ENCODE results near the gene HOXB9. TPM values are rescaled to one million over a fixed set of nuclear protein-coding genes. Genes with fewer than 3 reads are reported as not detected.
A peak's percentile ranks its signal among the peaks of the same experiment; 100 is the strongest.

The HOXB9 gene
- total RNA-seq, 1 donor = not detected

GRCh38 chr17:48594538-48595277, 31.4 kb downstream of the HOXB9 start:
- DNase-seq (ENCODE audit: low read depth) = no peak
- TF ChIP-seq, protein P1, sequence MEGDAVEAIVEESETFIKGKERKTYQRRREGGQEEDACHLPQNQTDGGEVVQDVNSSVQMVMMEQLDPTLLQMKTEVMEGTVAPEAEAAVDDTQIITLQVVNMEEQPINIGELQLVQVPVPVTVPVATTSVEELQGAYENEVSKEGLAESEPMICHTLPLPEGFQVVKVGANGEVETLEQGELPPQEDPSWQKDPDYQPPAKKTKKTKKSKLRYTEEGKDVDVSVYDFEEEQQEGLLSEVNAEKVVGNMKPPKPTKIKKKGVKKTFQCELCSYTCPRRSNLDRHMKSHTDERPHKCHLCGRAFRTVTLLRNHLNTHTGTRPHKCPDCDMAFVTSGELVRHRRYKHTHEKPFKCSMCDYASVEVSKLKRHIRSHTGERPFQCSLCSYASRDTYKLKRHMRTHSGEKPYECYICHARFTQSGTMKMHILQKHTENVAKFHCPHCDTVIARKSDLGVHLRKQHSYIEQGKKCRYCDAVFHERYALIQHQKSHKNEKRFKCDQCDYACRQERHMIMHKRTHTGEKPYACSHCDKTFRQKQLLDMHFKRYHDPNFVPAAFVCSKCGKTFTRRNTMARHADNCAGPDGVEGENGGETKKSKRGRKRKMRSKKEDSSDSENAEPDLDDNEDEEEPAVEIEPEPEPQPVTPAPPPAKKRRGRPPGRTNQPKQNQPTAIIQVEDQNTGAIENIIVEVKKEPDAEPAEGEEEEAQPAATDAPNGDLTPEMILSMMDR (IDR thresholded peaks at IDR 0.05; ENCODE audit: insufficient read depth, low read length) = no peak
- no peak overlapping the region for H3K4me3 ChIP-seq (ENCODE audit: low read depth, low read length)

DNA sequence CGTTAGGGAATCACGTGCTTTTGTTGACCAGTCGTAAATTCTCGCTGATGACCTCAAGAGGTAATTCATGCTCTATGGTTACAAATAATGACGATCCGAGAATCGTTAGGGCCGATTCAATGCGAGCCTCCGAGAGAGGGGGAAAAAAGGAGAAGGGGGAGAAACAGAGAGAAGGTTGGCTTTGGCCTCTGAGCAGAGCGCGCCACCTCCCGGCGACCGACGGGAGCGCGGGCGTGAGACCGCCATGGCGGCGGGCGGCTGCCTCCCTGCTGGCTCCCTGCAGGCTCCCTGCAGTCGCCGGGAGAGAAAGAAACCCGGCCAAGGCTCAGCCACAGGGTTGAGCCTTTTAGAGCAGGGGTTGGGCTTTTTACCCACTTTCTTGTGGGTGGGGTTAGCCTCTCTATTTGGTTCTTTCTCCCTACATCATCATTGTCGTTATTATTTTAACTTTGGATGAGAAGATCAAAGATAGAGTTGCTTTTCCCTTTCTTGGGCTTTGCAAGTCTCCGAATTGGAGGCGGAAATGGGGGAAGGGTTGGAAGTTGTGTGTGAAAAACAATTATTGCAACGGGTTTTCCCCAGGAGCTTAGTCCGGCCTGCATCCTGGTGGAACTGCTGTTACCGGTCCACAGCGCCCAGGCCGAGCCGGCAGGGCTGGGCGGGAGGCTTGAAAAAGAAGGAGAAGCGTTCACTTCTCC, 32.2 kb downstream of the HOXB9 start:
- peak overlapping the region; percentile 63 for H3K4me3 ChIP-seq (ENCODE audit: low read depth, low read length)
- TF ChIP-seq, protein P1 (IDR thresholded peaks at IDR 0.05; ENCODE audit: insufficient read depth, low read length) = peak; percentile 86
- peak; percentile 84 for DNase-seq (ENCODE audit: low read depth)

- DNase-seq (ENCODE audit: low read depth) = peak; percentile 43
- TF ChIP-seq, protein P1 (IDR thresholded peaks at IDR 0.05; ENCODE audit: insufficient read depth, low read length) = no peak
- peak within 1 kb of the TSS; percentile 63 for H3K4me3 ChIP-seq (ENCODE audit: low read depth, low read length)
Measured at GRCh38 chr17:48593126-48593829, 32.9 kb downstream of the HOXB9 start, which contains the start of gene HOXB5. Gene HOXB5 (minus strand): TSS chr17:48593779. CDS start chr17:48593682, 97 bp downstream.

GRCh38 chr17:48592577-48592976, 33.6 kb downstream of the HOXB9 start:
- H3K4me3 ChIP-seq (ENCODE audit: low read depth, low read length) = peak overlapping the region; percentile 63
- DNase-seq (ENCODE audit: low read depth) = no peak
- TF ChIP-seq, protein P1 (IDR thresholded peaks at IDR 0.05; ENCODE audit: insufficient read depth, low read length) = no peak

GRCh38 chr17:48592057-48592514, 34.1 kb downstream of the HOXB9 start:
- DNase-seq (ENCODE audit: low read depth) = no peak
- TF ChIP-seq, protein P1 (IDR thresholded peaks at IDR 0.05; ENCODE audit: insufficient read depth, low read length) = no peak
- peak overlapping the region; percentile 41 for H3K4me3 ChIP-seq (ENCODE audit: low read depth, low read length)

DNA sequence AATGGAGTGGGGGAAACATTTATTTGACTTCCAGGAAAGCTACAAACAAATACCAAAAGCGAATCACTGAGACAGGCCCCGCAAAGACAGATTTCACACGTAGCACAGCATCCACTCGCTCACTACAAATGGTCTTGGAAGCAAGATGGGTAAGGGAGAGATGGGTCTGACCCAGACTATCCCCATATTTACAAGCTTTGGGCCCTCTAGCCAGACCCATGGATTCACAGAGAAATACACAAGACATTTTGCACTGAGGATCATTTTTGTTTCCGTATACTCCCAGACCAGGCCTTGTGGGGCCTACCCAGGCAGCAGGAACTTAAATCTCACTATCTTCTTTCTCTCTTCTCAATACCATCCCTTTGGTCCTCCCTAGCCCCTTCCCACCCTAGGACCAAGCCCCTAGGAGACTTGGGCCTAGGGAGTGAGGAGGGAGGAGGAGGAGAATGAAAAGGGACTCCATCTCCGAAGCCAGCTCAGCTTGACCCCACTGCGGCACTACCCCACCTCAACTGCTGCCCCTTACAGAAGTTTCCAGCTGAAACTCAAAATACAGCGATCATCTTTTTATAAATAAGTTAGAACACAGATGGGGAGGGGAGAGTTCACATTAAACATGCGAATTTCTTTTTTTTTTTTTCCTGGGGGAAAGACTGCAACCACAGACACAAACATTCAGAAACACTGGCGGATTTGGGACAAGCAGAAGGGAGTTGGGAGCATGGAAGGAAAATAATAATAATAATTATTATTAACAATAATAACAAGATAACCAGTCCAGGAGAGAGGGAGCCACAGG, 34.7 kb downstream of the HOXB9 start:
- TF ChIP-seq, protein P1 (IDR thresholded peaks at IDR 0.05; ENCODE audit: insufficient read depth, low read length) = no peak
- no peak for DNase-seq (ENCODE audit: low read depth)
- no peak overlapping the region for H3K4me3 ChIP-seq (ENCODE audit: low read depth, low read length)

All from fibroblast of the aortic adventitia (primary cell).